ENCODE data around the gene CKLF. TPM values are rescaled to one million over a fixed set of nuclear protein-coding genes. Genes with fewer than 3 reads are reported as not detected.

The CKLF gene
- total RNA-seq, 1 donor, result 73.4 TPM

- no peak overlapping the region for H3K4me3 ChIP-seq (ENCODE audit: low read depth, low read length)
- TF ChIP-seq, protein P1, sequence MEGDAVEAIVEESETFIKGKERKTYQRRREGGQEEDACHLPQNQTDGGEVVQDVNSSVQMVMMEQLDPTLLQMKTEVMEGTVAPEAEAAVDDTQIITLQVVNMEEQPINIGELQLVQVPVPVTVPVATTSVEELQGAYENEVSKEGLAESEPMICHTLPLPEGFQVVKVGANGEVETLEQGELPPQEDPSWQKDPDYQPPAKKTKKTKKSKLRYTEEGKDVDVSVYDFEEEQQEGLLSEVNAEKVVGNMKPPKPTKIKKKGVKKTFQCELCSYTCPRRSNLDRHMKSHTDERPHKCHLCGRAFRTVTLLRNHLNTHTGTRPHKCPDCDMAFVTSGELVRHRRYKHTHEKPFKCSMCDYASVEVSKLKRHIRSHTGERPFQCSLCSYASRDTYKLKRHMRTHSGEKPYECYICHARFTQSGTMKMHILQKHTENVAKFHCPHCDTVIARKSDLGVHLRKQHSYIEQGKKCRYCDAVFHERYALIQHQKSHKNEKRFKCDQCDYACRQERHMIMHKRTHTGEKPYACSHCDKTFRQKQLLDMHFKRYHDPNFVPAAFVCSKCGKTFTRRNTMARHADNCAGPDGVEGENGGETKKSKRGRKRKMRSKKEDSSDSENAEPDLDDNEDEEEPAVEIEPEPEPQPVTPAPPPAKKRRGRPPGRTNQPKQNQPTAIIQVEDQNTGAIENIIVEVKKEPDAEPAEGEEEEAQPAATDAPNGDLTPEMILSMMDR (IDR thresholded peaks at IDR 0.05; ENCODE audit: insufficient read depth, low read length), result no peak
- DNase-seq (ENCODE audit: low read depth), result no peak
Observed at GRCh38 chr16:66614161-66614802, 61.9 kb downstream of the CKLF start.

Small RNA genes lying within 50 kb of the gene (small RNA-seq; reads per million reads assigned to genes)
- gene CKLF-CMTM1, result not detected

Other genes starting within 250 kb of the CKLF start
- gene CDH5, start 185.9 kb upstream of the CKLF start, total RNA-seq (ENCODE audit: low replicate concordance), result 2.9 and 7.0 TPM in 2 replicates
- 0.09 TPM in 1 of 2 replicates, not detected in the other for gene BEAN1, start 125.3 kb upstream of the CKLF start, total RNA-seq (ENCODE audit: low replicate concordance)
- gene TK2, start 2.5 kb upstream of the CKLF start, total RNA-seq (ENCODE audit: low replicate concordance), result 58.8 and 101 TPM in 2 replicates
- gene CMTM1, start 13.9 kb downstream of the CKLF start, total RNA-seq (ENCODE audit: low replicate concordance), result 3.2 TPM in 1 of 2 replicates, not detected in the other
- not detected in 2 replicates for gene CMTM2, start 26.9 kb downstream of the CKLF start, total RNA-seq (ENCODE audit: low replicate concordance)
- gene CMTM3, start 52.1 kb downstream of the CKLF start, total RNA-seq (ENCODE audit: low replicate concordance), result 7.4 and 17.8 TPM in 2 replicates
- gene CMTM4, start 144.2 kb downstream of the CKLF start, total RNA-seq (ENCODE audit: low replicate concordance), result 13.3 and 16.8 TPM in 2 replicates
- gene DYNC1LI2, start 199.0 kb downstream of the CKLF start, total RNA-seq (ENCODE audit: low replicate concordance), result 148 and 256 TPM in 2 replicates
- gene TERB1, start 249.0 kb downstream of the CKLF start, total RNA-seq (ENCODE audit: low replicate concordance), result 0.08 and 0.09 TPM in 2 replicates